Endometrium (tissue), 2 donors: Measurements from ENCODE around the gene GABRG3.
"Not testable (repeated sequence)": the region's sequence is repeated elsewhere in the genome, so short reads cannot be mapped to it uniquely, and the experiment has no call there.

ENCODE experiments used
- FAIRE-seq: peaks from 2 replicates; lab custom pipeline; 2012; peaks lifted over from hg19 to GRCh38; lab: Jason Lieb, UNC
- donor health status: control.
- donor health status: control.

GABRG3 gene

GRCh38 chr15:27341780-27342343, 370.9 kb downstream of the GABRG3 start:
- no peak for FAIRE-seq

- FAIRE-seq, result no peak
Measured at GRCh38 chr15:27342991-27343390, 372.0 kb downstream of the GABRG3 start.

GRCh38 chr15:27352136-27352535, 381.2 kb downstream of the GABRG3 start:
- no peak for FAIRE-seq

- FAIRE-seq, result no peak
Measured at GRCh38 chr15:27353856-27354255, 382.9 kb downstream of the GABRG3 start.

- FAIRE-seq, result no peak
Measured at GRCh38 chr15:27358751-27359434, 387.9 kb downstream of the GABRG3 start.

- FAIRE-seq, result no peak
Measured at GRCh38 chr15:27359586-27359985, 388.6 kb downstream of the GABRG3 start.

- FAIRE-seq, result no peak
Measured at GRCh38 chr15:27360316-27360715, 389.3 kb downstream of the GABRG3 start.

GRCh38 chr15:27361438-27361837, 390.5 kb downstream of the GABRG3 start:
- no peak for FAIRE-seq

GRCh38 chr15:27365456-27365855, 394.5 kb downstream of the GABRG3 start:
- no peak for FAIRE-seq

GRCh38 chr15:27377391-27377790, 406.4 kb downstream of the GABRG3 start:
- FAIRE-seq, result not testable (repeated sequence)

- FAIRE-seq, result no peak
Measured at GRCh38 chr15:27382361-27383025, 411.5 kb downstream of the GABRG3 start.

GRCh38 chr15:27383726-27384125, 412.7 kb downstream of the GABRG3 start:
- FAIRE-seq, result no peak

GRCh38 chr15:27392163-27392562, 421.2 kb downstream of the GABRG3 start:
- FAIRE-seq, result no peak

- FAIRE-seq, result no peak
Measured at GRCh38 chr15:27396521-27396920, 425.5 kb downstream of the GABRG3 start.

GRCh38 chr15:27396996-27397395, 426.0 kb downstream of the GABRG3 start:
- no peak for FAIRE-seq

- FAIRE-seq, result no peak
Measured at GRCh38 chr15:27398631-27399161, 427.7 kb downstream of the GABRG3 start.

- no peak for FAIRE-seq
Measured at GRCh38 chr15:27399241-27399640, 428.3 kb downstream of the GABRG3 start.

- FAIRE-seq, result no peak
Measured at GRCh38 chr15:27401471-27401870, 430.5 kb downstream of the GABRG3 start.

GRCh38 chr15:27408428-27408827, 437.4 kb downstream of the GABRG3 start:
- FAIRE-seq, result no peak

GRCh38 chr15:27410996-27411605, 440.1 kb downstream of the GABRG3 start:
- no peak for FAIRE-seq

GRCh38 chr15:27412415-27412814, 441.4 kb downstream of the GABRG3 start:
- no peak for FAIRE-seq

- no peak for FAIRE-seq
Measured at GRCh38 chr15:27414168-27414870, 443.3 kb downstream of the GABRG3 start.
